Psoas muscle (tissue), 8 donors: ENCODE measurements around the gene OR56A5. TPM values are rescaled to one million over a fixed set of nuclear protein-coding genes. Genes with fewer than 3 reads are reported as not detected.

ENCODE experiments used
- ATAC-seq, 4 donors: fragments of 200-7000 bp; cut with Tn5 transposase; one replicate each; pipeline ENCODE4 v1.9.1; 2020; ENCODE audit warnings: moderate library complexity in 3 of 4, mild to moderate bottlenecking in 2 of 4
- DNase-seq, 2 donors: peaks; one replicate each; pipeline ENCODE4 v3.0.0-alpha.2; 2020
- H3K27ac ChIP-seq: fragments of 200-600 bp; one replicate; pipeline ENCODE4 v1.8.0; 2022
- H3K27me3 ChIP-seq, 3 donors: fragments of 200-600 bp in 1 of 3; one replicate each; pipeline versions ENCODE4 v1.6.1 to v1.8.0; 2013 to 2022; ENCODE audit warnings: low read length in 2 of 3, mild to moderate bottlenecking in 2 of 3, moderate library complexity in 1 of 3; ENCODE audit not compliant: insufficient read depth in 3 of 3
- H3K36me3 ChIP-seq, 2 donors: fragments of 200-600 bp in 1 of 2; one replicate each; pipeline versions ENCODE4 v1.6.1 to v1.8.0; 2013 to 2022; ENCODE audit warnings: low read depth in 1 of 2, mild to moderate bottlenecking in 1 of 2, moderate library complexity in 1 of 2; ENCODE audit not compliant: insufficient read depth in 1 of 2
- H3K4me1 ChIP-seq: fragments of 200-600 bp; one replicate; pipeline ENCODE4 v1.8.0; 2022
- H3K4me3 ChIP-seq: fragments of 200-600 bp; one replicate; pipeline ENCODE4 v1.8.0; 2022; ENCODE audit warnings: mild to moderate bottlenecking
- H3K9me3 ChIP-seq: fragments of 200-600 bp; one replicate; pipeline ENCODE4 v1.8.0; 2022
- CTCF ChIP-seq: fragments of 200-600 bp; IDR thresholded peaks from one replicate; pipeline ENCODE4 v1.8.0; 2022; ENCODE audit warnings: antibody characterized with exemption
- WGBS, 3 donors: extraction: QIAGEN DNeasy Blood & Tissue Kit; methylation state at CpG; one replicate each; pipeline versions ENCODE4 v1.1.6 to v1.1.7; 2013; 5-methylcytosine and 5-hydroxymethylcytosine counted together
- intact Hi-C, 2 donors: fragments of 100-400 bp; cut with DNase I; formaldehyde crosslinking; loops; one replicate each; pipeline versions ENCODE4 v1.11.0 to v1.14.2; 2022
- polyA plus RNA-seq, 3 donors: library from polyadenylated mRNA; stranded (reverse); fragments of 200-250 nt; gene quantifications; one replicate each; pipeline ENCODE4 v1.2.3, GENCODE V29; 2013
- total RNA-seq, 4 donors: library from RNA; stranded (reverse); fragmentation: NEBNext Ultra II Directional in 2 of 4; extraction: Animal tissue kit (Norgen Biotek cat#: 25700) in 2 of 4; gene quantifications; one replicate each; pipeline versions ENCODE4 v1.2.1 to v1.2.4, GENCODE V29; 2021 to 2023
- donor health status: healthy with polysubstance abuse.
- donor health status: DM: no; HTN: no; CAD: no; lungs with moderate emphysema.
- donor health status: Bipolar disorder and iron deficiency.
- donor health status: healthy.
- donor health status: DM: yes; HTN: yes; CAD: no.
- donor health status: DM: no; HTN: no; CAD: no.
- donor health status: DM: no; HTN: no; CAD: no.
- donor health status: DM: yes; HTN: yes; CAD: no.

OR56A5 gene
- total and polyA plus RNA-seq, 7 donors: not detected

GRCh38 chr11:5938603-5938965 lies 29.7 kb downstream of the OR56A5 start:
- WGBS, 3 donors: 71 to 80% (median 79%) methylated on average over 21 of the region's 21 CpGs
- no peak for ATAC-seq

DNA sequence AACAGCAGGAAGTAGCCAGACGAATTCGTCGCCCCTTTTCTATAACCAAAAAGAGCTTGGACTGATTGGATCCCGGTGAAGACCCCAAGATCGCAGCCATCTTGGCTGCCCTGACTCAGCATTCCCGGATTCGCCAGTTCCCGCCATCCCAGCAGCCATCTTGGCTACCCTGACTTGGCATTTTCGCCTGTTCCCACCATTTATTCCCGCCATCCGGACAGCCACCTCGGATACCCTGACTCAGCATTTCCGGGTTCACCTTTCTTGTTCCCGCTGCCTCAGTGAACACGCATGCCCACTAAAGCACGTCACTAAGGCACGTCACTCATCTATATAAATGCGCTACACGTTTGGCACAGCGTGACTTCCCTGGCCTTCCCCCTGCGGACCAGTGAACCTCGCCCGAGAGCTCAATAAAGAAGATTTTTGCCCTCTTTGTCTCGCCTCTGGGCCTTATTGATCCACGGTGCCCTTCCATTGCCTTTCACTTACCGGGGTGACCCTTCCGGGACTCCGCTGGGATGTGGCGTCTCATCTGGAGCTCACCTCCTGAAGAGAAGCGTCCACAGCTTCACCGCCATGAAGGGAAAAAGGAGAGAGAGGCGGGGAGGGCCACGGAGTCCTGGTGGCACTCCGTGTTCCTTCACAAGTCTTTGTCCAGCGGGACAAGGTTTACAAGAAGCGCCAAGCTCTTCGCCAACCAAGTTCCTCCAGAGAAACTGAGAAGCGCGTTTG lies 30.3 kb downstream of the OR56A5 start:
- no peak for TF ChIP-seq CTCF

More at GRCh38 chr11:5938603-5938965, 29.7 kb downstream of the OR56A5 start:
- no peaks in the 10 kb centered on the region for H3K36me3 ChIP-seq
- no peaks in the 10 kb centered on the region for H3K27me3 ChIP-seq
- no peaks in the 10 kb centered on the region for H3K9me3 ChIP-seq
- TF ChIP-seq CTCF: no peak
- H3K4me1 ChIP-seq: no peaks in the 10 kb centered on the region
- DNase-seq: no peak
- H3K4me3 ChIP-seq: no peak overlapping the region
- intact Hi-C loops: no loop called here
- no peak overlapping the region for H3K27ac ChIP-seq

GRCh38 chr11:5933116-5933515 lies 35.2 kb downstream of the OR56A5 start:
- WGBS, 3 donors: 87 to 94% (median 91%) methylated on average over 10 of the region's 10 CpGs
- Histone ChIP-seq H3K9me3 (no peaks in the 10 kb centered on the region), H3K4me1 (no peaks in the 10 kb centered on the region), H3K27me3 (no peaks in the 10 kb centered on the region), H3K27ac (no peak overlapping the region), H3K4me3 (no peak overlapping the region), H3K36me3 (no peaks in the 10 kb centered on the region)
- TF ChIP-seq CTCF: no peak
- ATAC-seq (no peak), DNase-seq (no peak)
- intact Hi-C loops: no loop called here

More for the DNA sequence above, 30.3 kb downstream of the OR56A5 start:
- ATAC-seq (no peak), DNase-seq (no peak)
- Histone ChIP-seq H3K27me3 (no peaks in the 10 kb centered on the region), H3K4me3 (no peak overlapping the region), H3K36me3 (no peaks in the 10 kb centered on the region), H3K9me3 (no peaks in the 10 kb centered on the region), H3K4me1 (no peaks in the 10 kb centered on the region), H3K27ac (no peak overlapping the region)
- intact Hi-C loops: no loop called here
- 86 to 92% (median 87%) methylated on average over 39 of the region's 39 CpGs for WGBS, 3 donors

- WGBS, 3 donors: 94 to 95% (median 95%) methylated on average over 11 of the region's 11 CpGs
- no peaks in the 10 kb centered on the region for H3K36me3 ChIP-seq
- H3K27ac ChIP-seq: no peak overlapping the region
- intact Hi-C loops: no loop called here
- ATAC-seq (no peak), DNase-seq (no peak)
- no peaks in the 10 kb centered on the region for H3K27me3 ChIP-seq
- no peaks in the 10 kb centered on the region for H3K4me1 ChIP-seq
- no peaks in the 10 kb centered on the region for H3K9me3 ChIP-seq
- H3K4me3 ChIP-seq: no peak overlapping the region
- TF ChIP-seq CTCF: no peak
Measured at GRCh38 chr11:5932671-5933070, 35.6 kb downstream of the OR56A5 start.

GRCh38 chr11:5931061-5931460 lies 37.2 kb downstream of the OR56A5 start:
- TF ChIP-seq CTCF: no peak
- DNase-seq: no peak
- intact Hi-C loops: no loop called here
- Histone ChIP-seq H3K27me3 (no peaks in the 10 kb centered on the region), H3K9me3 (no peaks in the 10 kb centered on the region), H3K4me3 (no peak overlapping the region), H3K36me3 (no peaks in the 10 kb centered on the region), H3K4me1 (no peaks in the 10 kb centered on the region), H3K27ac (no peak overlapping the region)
- 89 to 96% (median 93%) methylated on average over 8 of the region's 8 CpGs for WGBS, 3 donors
- no peak for ATAC-seq
